ENCODE measurements around the gene RPL27A. TPM values are rescaled to one million over a fixed set of nuclear protein-coding genes. Genes with fewer than 3 reads are reported as not detected.
A peak's percentile ranks its signal among the peaks of the same experiment; 100 is the strongest.

RPL27A gene
- total RNA-seq, 1 experiment from 2014 or later: 585 TPM

GRCh38 chr11:8699903-8700302 is 17.3 kb downstream of the RPL27A start:
- H3K4me1 Mint-ChIP-seq (ENCODE audit: low read depth, unreplicated experiment): peaks cover 20% of the 10 kb centered on the region
- BruUV-seq (replicated peaks): no TSS peak
- no peak overlapping the region for H3K4me3 Mint-ChIP-seq (ENCODE audit: low read depth, unreplicated experiment)
- H3K27me3 Mint-ChIP-seq (ENCODE audit: unreplicated experiment): no peaks in the 10 kb centered on the region
- H3K9me3 Mint-ChIP-seq (ENCODE audit: low read depth, unreplicated experiment): no peaks in the 10 kb centered on the region
- peak; percentile 79 for DNase-seq
- H3K36me3 Mint-ChIP-seq (ENCODE audit: insufficient read depth, unreplicated experiment): peaks cover 28% of the 10 kb centered on the region
- peak overlapping the region; percentile 82 for H3K27ac Mint-ChIP-seq (ENCODE audit: unreplicated experiment)
- TF ChIP-seq, protein P1, sequence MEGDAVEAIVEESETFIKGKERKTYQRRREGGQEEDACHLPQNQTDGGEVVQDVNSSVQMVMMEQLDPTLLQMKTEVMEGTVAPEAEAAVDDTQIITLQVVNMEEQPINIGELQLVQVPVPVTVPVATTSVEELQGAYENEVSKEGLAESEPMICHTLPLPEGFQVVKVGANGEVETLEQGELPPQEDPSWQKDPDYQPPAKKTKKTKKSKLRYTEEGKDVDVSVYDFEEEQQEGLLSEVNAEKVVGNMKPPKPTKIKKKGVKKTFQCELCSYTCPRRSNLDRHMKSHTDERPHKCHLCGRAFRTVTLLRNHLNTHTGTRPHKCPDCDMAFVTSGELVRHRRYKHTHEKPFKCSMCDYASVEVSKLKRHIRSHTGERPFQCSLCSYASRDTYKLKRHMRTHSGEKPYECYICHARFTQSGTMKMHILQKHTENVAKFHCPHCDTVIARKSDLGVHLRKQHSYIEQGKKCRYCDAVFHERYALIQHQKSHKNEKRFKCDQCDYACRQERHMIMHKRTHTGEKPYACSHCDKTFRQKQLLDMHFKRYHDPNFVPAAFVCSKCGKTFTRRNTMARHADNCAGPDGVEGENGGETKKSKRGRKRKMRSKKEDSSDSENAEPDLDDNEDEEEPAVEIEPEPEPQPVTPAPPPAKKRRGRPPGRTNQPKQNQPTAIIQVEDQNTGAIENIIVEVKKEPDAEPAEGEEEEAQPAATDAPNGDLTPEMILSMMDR (IDR thresholded peaks at IDR 0.05; ENCODE audit: unreplicated experiment): no peak
- CTCF ChIA-PET: interaction anchor here (0.8 to 1.8 kb wide), 7 partner anchors 10 to 260 kb away, joined by 3 to 6 read pairs (median 5); a partner anchor contains a TSS
- intact Hi-C loops (cut with micrococcal nuclease; ENCODE audit: unreplicated experiment): loop anchor here (1.0 to 5.0 kb wide), 3 partner anchors 11 to 52 kb away; no protein-coding TSS in a partner anchor

- peak overlapping the region; percentile 8 for H3K27ac Mint-ChIP-seq (ENCODE audit: unreplicated experiment)
Observed at GRCh38 chr11:8701891-8702597, 19.5 kb downstream of the RPL27A start.

DNA sequence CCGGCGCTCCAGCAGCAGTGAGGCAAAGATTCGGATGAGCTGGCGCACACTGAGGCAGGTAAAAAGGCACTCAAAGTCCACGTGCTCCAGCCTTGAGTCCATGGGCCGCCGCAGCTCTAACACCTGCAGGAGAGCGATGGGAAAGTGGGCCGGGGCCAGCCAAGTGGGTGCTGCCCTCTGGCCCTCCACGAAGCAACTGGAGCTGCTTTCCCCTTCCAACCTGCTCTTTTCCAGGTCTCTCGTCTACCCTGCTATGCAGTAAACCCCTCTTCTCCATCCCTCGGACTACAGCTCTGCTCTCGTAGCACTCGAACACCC is 20.0 kb downstream of the RPL27A start:
- H3K27me3 Mint-ChIP-seq (ENCODE audit: unreplicated experiment): no peaks in the 10 kb centered on the region
- peaks cover 26% of the 10 kb centered on the region for H3K4me1 Mint-ChIP-seq (ENCODE audit: low read depth, unreplicated experiment)
- H3K9me3 Mint-ChIP-seq (ENCODE audit: low read depth, unreplicated experiment): no peaks in the 10 kb centered on the region
- no peak for DNase-seq
- no peak overlapping the region for H3K4me3 Mint-ChIP-seq (ENCODE audit: low read depth, unreplicated experiment)
- CTCF ChIA-PET: interaction anchor here (0.9 kb wide), 1 partner anchor 15 kb away, joined by 3 read pairs; no protein-coding TSS in a partner anchor
- no TSS peak for BruUV-seq (replicated peaks)
- TF ChIP-seq, protein P1 (IDR thresholded peaks at IDR 0.05; ENCODE audit: unreplicated experiment): no peak
- peaks cover 25% of the 10 kb centered on the region for H3K36me3 Mint-ChIP-seq (ENCODE audit: insufficient read depth, unreplicated experiment)
- intact Hi-C loops (cut with micrococcal nuclease; ENCODE audit: unreplicated experiment): loop anchor here (5.0 kb wide), 1 partner anchor 50 kb away; no protein-coding TSS in a partner anchor
- no peak overlapping the region for H3K27ac Mint-ChIP-seq (ENCODE audit: unreplicated experiment)

More at GRCh38 chr11:8701891-8702597, 19.5 kb downstream of the RPL27A start:
- intact Hi-C loops (cut with micrococcal nuclease; ENCODE audit: unreplicated experiment): loop anchor here (2.0 to 5.0 kb wide), 2 partner anchors 19 to 50 kb away; no protein-coding TSS in a partner anchor
- H3K36me3 Mint-ChIP-seq (ENCODE audit: insufficient read depth, unreplicated experiment): peaks cover 30% of the 10 kb centered on the region
- CTCF ChIA-PET: interaction anchor here (0.9 kb wide), 1 partner anchor 16 kb away, joined by 3 read pairs; no protein-coding TSS in a partner anchor
- no peak for DNase-seq
- no peaks in the 10 kb centered on the region for H3K27me3 Mint-ChIP-seq (ENCODE audit: unreplicated experiment)
- no TSS peak for BruUV-seq (replicated peaks)
- TF ChIP-seq, protein P1 (IDR thresholded peaks at IDR 0.05; ENCODE audit: unreplicated experiment): no peak
- H3K4me1 Mint-ChIP-seq (ENCODE audit: low read depth, unreplicated experiment): peaks cover 26% of the 10 kb centered on the region
- no peak overlapping the region for H3K4me3 Mint-ChIP-seq (ENCODE audit: low read depth, unreplicated experiment)
- no peaks in the 10 kb centered on the region for H3K9me3 Mint-ChIP-seq (ENCODE audit: low read depth, unreplicated experiment)

DNA sequence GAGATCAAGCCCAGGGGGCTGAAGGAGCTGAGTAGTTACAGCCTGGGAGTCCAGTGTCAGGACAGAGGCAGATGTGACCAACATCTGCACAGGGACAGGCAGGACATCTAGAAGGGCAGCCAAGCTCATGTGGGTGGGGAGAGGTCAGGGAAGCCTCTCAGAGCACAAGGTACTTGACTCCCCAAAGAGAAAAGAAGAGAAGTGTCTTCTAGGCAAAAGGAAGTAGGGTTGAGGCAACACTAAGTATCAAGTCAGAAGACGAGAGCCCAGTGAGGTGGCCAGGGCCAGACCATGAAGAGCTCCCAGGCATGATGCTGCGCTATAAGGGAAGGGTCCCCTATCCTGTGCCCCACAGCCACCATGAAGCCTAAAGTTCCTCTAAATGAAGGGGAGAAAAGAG is 21.5 kb downstream of the RPL27A start:
- Mint-ChIP-seq H3K27ac (ENCODE audit: unreplicated experiment) (no peak overlapping the region), H3K9me3 (ENCODE audit: low read depth, unreplicated experiment) (no peaks in the 10 kb centered on the region), H3K36me3 (ENCODE audit: insufficient read depth, unreplicated experiment) (peaks cover 16% of the 10 kb centered on the region), H3K27me3 (ENCODE audit: unreplicated experiment) (no peaks in the 10 kb centered on the region), H3K4me1 (ENCODE audit: low read depth, unreplicated experiment) (peaks cover 16% of the 10 kb centered on the region), H3K4me3 (ENCODE audit: low read depth, unreplicated experiment) (no peak overlapping the region)
- no peak for DNase-seq
- CTCF ChIA-PET: no interaction called here
- intact Hi-C loops (cut with micrococcal nuclease; ENCODE audit: unreplicated experiment): loop anchor here (5.0 kb wide), 1 partner anchor 48 kb away; no protein-coding TSS in a partner anchor
- TF ChIP-seq, protein P1 (IDR thresholded peaks at IDR 0.05; ENCODE audit: unreplicated experiment): no peak
- no TSS peak for BruUV-seq (replicated peaks)
